ENCODE results near the gene NHS.

DNA sequence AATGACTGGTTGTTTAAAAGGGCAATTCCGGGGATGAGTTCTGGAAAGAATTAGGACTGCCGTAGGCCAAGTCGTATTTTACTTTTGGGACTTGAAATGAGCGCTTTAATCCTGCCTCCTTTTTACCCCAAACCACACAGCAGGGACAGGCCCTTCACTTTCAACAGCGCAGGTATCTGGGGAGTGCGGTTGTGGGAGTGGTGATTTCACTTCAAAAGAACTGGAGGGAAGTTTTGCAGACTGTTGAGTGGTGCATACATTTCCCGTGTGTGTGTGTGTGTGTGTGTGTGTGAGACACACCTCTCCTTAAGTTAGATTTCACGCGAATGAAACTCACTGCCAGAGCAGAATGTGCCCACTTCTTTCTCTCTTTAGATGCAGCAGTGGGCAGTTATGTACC, 2.8 kb downstream of the NHS start:
- no peak for TF ChIP-seq POLR2A (IDR thresholded peaks at IDR 0.05)
- TF ChIP-seq, protein P1, sequence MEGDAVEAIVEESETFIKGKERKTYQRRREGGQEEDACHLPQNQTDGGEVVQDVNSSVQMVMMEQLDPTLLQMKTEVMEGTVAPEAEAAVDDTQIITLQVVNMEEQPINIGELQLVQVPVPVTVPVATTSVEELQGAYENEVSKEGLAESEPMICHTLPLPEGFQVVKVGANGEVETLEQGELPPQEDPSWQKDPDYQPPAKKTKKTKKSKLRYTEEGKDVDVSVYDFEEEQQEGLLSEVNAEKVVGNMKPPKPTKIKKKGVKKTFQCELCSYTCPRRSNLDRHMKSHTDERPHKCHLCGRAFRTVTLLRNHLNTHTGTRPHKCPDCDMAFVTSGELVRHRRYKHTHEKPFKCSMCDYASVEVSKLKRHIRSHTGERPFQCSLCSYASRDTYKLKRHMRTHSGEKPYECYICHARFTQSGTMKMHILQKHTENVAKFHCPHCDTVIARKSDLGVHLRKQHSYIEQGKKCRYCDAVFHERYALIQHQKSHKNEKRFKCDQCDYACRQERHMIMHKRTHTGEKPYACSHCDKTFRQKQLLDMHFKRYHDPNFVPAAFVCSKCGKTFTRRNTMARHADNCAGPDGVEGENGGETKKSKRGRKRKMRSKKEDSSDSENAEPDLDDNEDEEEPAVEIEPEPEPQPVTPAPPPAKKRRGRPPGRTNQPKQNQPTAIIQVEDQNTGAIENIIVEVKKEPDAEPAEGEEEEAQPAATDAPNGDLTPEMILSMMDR (IDR thresholded peaks at IDR 0.05) = no peak

Data from thyroid gland (tissue), 4 donors.